Heart left ventricle (tissue), 16 donors: ENCODE measurements around the gene LRP1. TPM values are rescaled to one million over a fixed set of nuclear protein-coding genes. Genes with fewer than 3 reads are reported as not detected.

Experiments used
- ATAC-seq, 4 donors: fragments of 200-7000 bp; cut with Tn5 transposase; one replicate each; pipeline ENCODE4 v1.9.1; 2020 to 2022; ENCODE audit warnings: moderate library complexity in 4 of 4, mild to moderate bottlenecking in 3 of 4, moderate number of reproducible peaks in 1 of 4
- DNase-seq, 5 donors: peaks; one replicate each; pipeline ENCODE4 v3.0.0-alpha.2; 2020
- H3K27ac ChIP-seq, 12 donors: fragments of 200-600 bp; sonication (generic) in 4 of 12; one replicate each; pipeline versions ENCODE4 v1.5.0 to v1.8.0; 2016 to 2022; ENCODE audit warnings: mild to moderate bottlenecking in 2 of 12
- H3K27me3 ChIP-seq, 9 donors: fragments of 200-600 bp; sonication (generic) in 2 of 9; one replicate each; pipeline versions ENCODE4 v1.5.1 to v1.8.0; 2016 to 2022; ENCODE audit warnings: mild to moderate bottlenecking in 3 of 9
- H3K36me3 ChIP-seq, 9 donors: fragments of 200-600 bp; sonication (generic) in 2 of 9; one replicate each; pipeline versions ENCODE4 v1.5.0 to v1.8.0; 2018 to 2022; ENCODE audit warnings: mild to moderate bottlenecking in 2 of 9
- H3K4me1 ChIP-seq, 12 donors: fragments of 200-600 bp; sonication (generic) in 4 of 12; one replicate each; pipeline versions ENCODE4 v1.5.0 to v1.8.0; 2016 to 2022; ENCODE audit warnings: mild to moderate bottlenecking in 3 of 12
- H3K4me3 ChIP-seq, 12 donors: fragments of 200-600 bp; sonication (generic) in 4 of 12; one replicate each; pipeline versions ENCODE4 v1.5.0 to v1.8.0; 2017 to 2022; ENCODE audit warnings: mild to moderate bottlenecking in 9 of 12, moderate library complexity in 4 of 12
- H3K9me3 ChIP-seq, 12 donors: fragments of 200-600 bp; sonication (generic) in 4 of 12; one replicate each; pipeline versions ENCODE4 v1.5.0 to v1.8.0; 2016 to 2022; ENCODE audit warnings: mild to moderate bottlenecking in 1 of 12
- CTCF ChIP-seq, 12 donors: fragments of 200-600 bp; sonication (generic) in 4 of 12; IDR thresholded peaks; one replicate each; pipeline versions ENCODE4 v1.5.0 to v1.8.0; 2018 to 2022; ENCODE audit warnings: antibody characterized with exemption in 12 of 12, mild to moderate bottlenecking in 5 of 12
- POLR2A ChIP-seq, 2 donors: fragments of 450-650 bp; IDR thresholded peaks; one replicate each; pipeline ENCODE4 v1.6.1; 2017; ENCODE audit warnings: antibody characterized with exemption in 2 of 2, mild to moderate bottlenecking in 2 of 2, moderate library complexity in 2 of 2
- WGBS, 4 donors: extraction: QIAGEN DNeasy Blood & Tissue Kit in 2 of 4; methylation state at CpG; one replicate each; pipeline versions ENCODE4 v1.1.5 to v1.1.7; 2013 to 2018; 5-methylcytosine and 5-hydroxymethylcytosine counted together
- intact Hi-C, 10 donors: fragments of 100-400 bp; cut with DNase I; formaldehyde crosslinking; loops; one replicate each; pipeline versions ENCODE4 v1.11.1 to v1.14.2; 2022
- polyA plus RNA-seq, 2 donors: library from polyadenylated mRNA; stranded (reverse); fragments of 200-250 nt; gene quantifications; one replicate each; pipeline ENCODE4 v1.2.3, GENCODE V29; 2013
- total RNA-seq, 9 donors: library from RNA; depleted of rRNA in 2 of 9; stranded (reverse); fragments of >200 nt in 2 of 9; fragmentation: NEBNext Ultra II Directional in 3 of 9; extraction: Animal tissue kit (Norgen Biotek cat#: 25700) in 3 of 9; gene quantifications; one replicate each; pipeline versions ENCODE4 v1.1.0 to v1.2.4, GENCODE V29; 2016 to 2023
- donor health status: ischemic (EF 13 %, LVEDD 7.1; RV severe dilation, severe dysfunction).
- donor health status: healthy with polysubstance abuse.
- donor health status: DM: no; HTN: yes; CAD: no.
- donor health status: DM: no; HTN: no; CAD: no.
- donor health status: ischemic (EF 25% LVEDD 6.9; RV normal size, moderate dysfunction).
- donor health status: ischemic (EF 25% LVEDD 5.7; RV mildly dilated, moderate dysfunction).
- donor health status: healthy.
- donor health status: DM: yes; HTN: yes; CAD: no.
- donor health status: ischemic (EF 35%, LVEDD 5.7; RV mildly dilated, moderate dysfunction).
- donor health status: nonischemic (EF 11% LVEDD 7.7; RV severe dilation, severe dysfunction).
- donor health status: DM: yes; HTN: yes; CAD: no.
- donor health status: PGD.
- donor health status: ischemic (EF 29% LVEDD 5.4; RV normal size, mild dysfunction).
- donor health status: nonischemic (EF 23%, LVEDD 6.1; RV moderate dilation, normal function).

LRP1 gene
- total and polyA plus RNA-seq, 11 donors = 23.0 to 316 (median 69.0) TPM

- intact Hi-C loops = no loop called here
These were observed 29.9 kb downstream of the LRP1 start for GRCh38 chr12:57158186-57158585.

GRCh38 chr12:57158665-57159064 lies 30.4 kb downstream of the LRP1 start:
- no peaks in the 10 kb centered on the region for H3K9me3 ChIP-seq
- H3K36me3 ChIP-seq = peaks cover 3 to 100% (median 97%) of the 10 kb centered on the region in 9 donors
- 68 to 76% (median 73%) methylated on average over 3 to 4 of the region's 4 CpGs for WGBS, 4 donors
- DNase-seq = no peak
- H3K27ac ChIP-seq = peak overlapping the region in 6 of 12 donors; percentile 1 to 73 (median 39)
- TF ChIP-seq POLR2A (IDR thresholded peaks at IDR 0.05) (no peak), CTCF (IDR thresholded peaks at IDR 0.05) (no peak)
- H3K27me3 ChIP-seq = no peaks in the 10 kb centered on the region
- peak in 2 of 4 donors; percentile 7 to 27 for ATAC-seq
- peaks cover 0 to 78% (median 0%) of the 10 kb centered on the region in 12 donors for H3K4me1 ChIP-seq
- intact Hi-C loops = no loop called here
- no peak overlapping the region for H3K4me3 ChIP-seq

More at GRCh38 chr12:57158186-57158585, 29.9 kb downstream of the LRP1 start:
- Histone ChIP-seq H3K27me3 (no peaks in the 10 kb centered on the region), H3K27ac (peak overlapping the region in 6 of 12 donors; percentile 1 to 73 (median 39)), H3K4me1 (peaks cover 0 to 80% (median 4%) of the 10 kb centered on the region in 12 donors), H3K36me3 (peaks cover 3 to 97% (median 92%) of the 10 kb centered on the region in 9 donors), H3K4me3 (no peak overlapping the region), H3K9me3 (no peaks in the 10 kb centered on the region)
- TF ChIP-seq CTCF (IDR thresholded peaks at IDR 0.05) (no peak), POLR2A (IDR thresholded peaks at IDR 0.05) (no peak)
- DNase-seq (no peak), ATAC-seq (no peak)
- 86 to 94% (median 91%) methylated on average over 14 to 16 of the region's 16 CpGs for WGBS, 4 donors

- DNase-seq (no peak), ATAC-seq (peak; percentile 14 to 32 (median 20))
- no peak overlapping the region for H3K4me3 ChIP-seq
- peaks cover 3 to 100% (median 98%) of the 10 kb centered on the region in 9 donors for H3K36me3 ChIP-seq
- H3K27me3 ChIP-seq = no peaks in the 10 kb centered on the region
- TF ChIP-seq CTCF (IDR thresholded peaks at IDR 0.05) = no peak
- no peak for TF ChIP-seq POLR2A (IDR thresholded peaks at IDR 0.05)
- H3K27ac ChIP-seq = peak overlapping the region in 5 of 12 donors; percentile 14 to 73 (median 40)
- WGBS, 4 donors = 76 to 87% (median 84%) methylated on average over 4 of the region's 4 CpGs
- intact Hi-C loops = no loop called here
- no peaks in the 10 kb centered on the region for H3K9me3 ChIP-seq
- peaks cover 0 to 72% (median 0%) of the 10 kb centered on the region in 12 donors for H3K4me1 ChIP-seq
These were observed 31.0 kb downstream of the LRP1 start for GRCh38 chr12:57159311-57159710.

- intact Hi-C loops = no loop called here
- 85 to 87% (median 86%) methylated on average over 4 of the region's 4 CpGs for WGBS, 4 donors
These were observed 31.8 kb downstream of the LRP1 start for GRCh38 chr12:57160040-57160439.

More at GRCh38 chr12:57160040-57160439, 31.8 kb downstream of the LRP1 start:
- TF ChIP-seq CTCF (IDR thresholded peaks at IDR 0.05) (no peak), POLR2A (IDR thresholded peaks at IDR 0.05) (no peak)
- peaks cover 3 to 100% (median 98%) of the 10 kb centered on the region in 9 donors for H3K36me3 ChIP-seq
- no peak for ATAC-seq
- no peak overlapping the region for H3K4me3 ChIP-seq
- H3K27ac ChIP-seq = peak overlapping the region in 4 of 12 donors; percentile 14 to 73 (median 32)
- DNase-seq = no peak
- H3K27me3 ChIP-seq = no peaks in the 10 kb centered on the region
- no peaks in the 10 kb centered on the region for H3K9me3 ChIP-seq
- H3K4me1 ChIP-seq = peaks cover 0 to 64% (median 0%) of the 10 kb centered on the region in 12 donors
